Mucosa of descending colon (tissue), 3 donors: Measurements from ENCODE around the gene GSTO1. TPM values are rescaled to one million over a fixed set of nuclear protein-coding genes. Genes with fewer than 3 reads are reported as not detected.

Experiments used
- ATAC-seq: fragments of 200-7000 bp; cut with Tn5 transposase; one replicate; pipeline ENCODE4 v1.9.1; 2020; ENCODE audit warnings: mild to moderate bottlenecking, moderate library complexity
- DNase-seq, 3 donors: peaks; one replicate each; pipeline ENCODE4 v3.0.0-alpha.2; 2020
- H3K36me3 ChIP-seq: fragments of 200-600 bp; one replicate; pipeline ENCODE4 v1.8.0; 2021; ENCODE audit warnings: low read depth, mild to moderate bottlenecking
- H3K4me1 ChIP-seq: fragments of 200-600 bp; one replicate; pipeline ENCODE4 v1.8.0; 2021; ENCODE audit warnings: low read depth, mild to moderate bottlenecking
- H3K4me3 ChIP-seq: fragments of 200-600 bp; one replicate; pipeline ENCODE4 v1.8.0; 2021; ENCODE audit warnings: mild to moderate bottlenecking
- H3K9me3 ChIP-seq: fragments of 200-600 bp; one replicate; pipeline ENCODE4 v1.8.0; 2021; ENCODE audit warnings: mild to moderate bottlenecking
- intact Hi-C, 2 donors: fragments of 100-400 bp; cut with DNase I in 1 of 2; cut with micrococcal nuclease in 1 of 2; formaldehyde crosslinking; loops; one replicate each; pipeline versions ENCODE4 v1.11.0 to v1.11.1; 2022; cut with DNase I, micrococcal nuclease
- total RNA-seq, 3 donors: library from RNA; stranded (reverse); fragmentation: NEBNext Ultra II Directional in 2 of 3; extraction: Animal tissue kit (Norgen Biotek cat#: 25700) in 2 of 3; gene quantifications; one replicate each; pipeline versions ENCODE4 v1.2.1 to v1.2.4, GENCODE V29; 2021 to 2023
- TF ChIP-seq, protein P1 (sequence below): fragments of 200-600 bp; IDR thresholded peaks from one replicate; pipeline ENCODE4 v1.8.0; 2022; ENCODE audit warnings: antibody characterized with exemption, mild to moderate bottlenecking
- donor health status: DM: no; HTN: no; CAD: no; lungs with moderate emphysema.
- donor health status: DM: no; HTN: no; CAD: no.
- donor health status: DM: no; HTN: yes; CAD: no.

The GSTO1 gene
- total RNA-seq, 3 donors from 2014 or later = 60.1 to 73.9 (median 62.9) TPM

DNA sequence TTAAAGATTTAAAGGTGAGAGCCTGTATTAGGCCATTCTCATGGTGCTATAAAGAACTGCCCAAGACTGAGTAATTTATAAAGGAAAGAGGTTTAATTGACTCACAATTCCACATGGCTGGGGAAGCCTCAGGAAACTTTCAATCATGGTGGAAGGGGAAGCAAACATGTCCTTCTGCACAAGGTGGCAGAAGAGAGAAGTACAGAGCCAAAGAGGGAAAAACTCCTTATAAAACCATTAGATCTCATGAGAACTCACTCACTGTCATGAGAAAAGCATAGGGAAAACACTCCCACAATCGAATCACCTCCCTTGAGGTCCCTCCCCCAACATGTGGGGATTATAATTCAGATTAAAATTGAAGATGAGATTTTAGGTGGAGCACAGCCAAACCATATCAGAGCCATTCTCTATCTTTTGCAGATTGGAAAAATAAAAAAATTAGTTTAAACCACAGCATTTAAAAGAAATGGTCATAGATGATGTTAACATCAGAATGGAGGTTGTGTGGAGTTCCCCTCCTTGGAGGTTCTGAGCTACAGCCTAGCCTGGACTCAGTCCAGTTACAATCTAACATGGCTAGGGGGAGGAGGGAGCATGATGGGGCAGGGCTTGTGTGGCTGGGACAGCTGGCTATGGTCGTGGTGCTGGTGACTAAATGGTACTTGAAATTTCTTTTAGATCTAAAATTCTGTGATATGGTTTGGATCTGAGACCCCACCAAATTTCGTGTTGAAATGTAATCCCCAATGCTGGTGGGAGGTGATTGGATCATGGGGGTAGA is 47.4 kb downstream of the GSTO1 start:
- no peaks in the 10 kb centered on the region for H3K9me3 ChIP-seq
- DNase-seq (no peak), ATAC-seq (no peak)
- TF ChIP-seq, protein P1, sequence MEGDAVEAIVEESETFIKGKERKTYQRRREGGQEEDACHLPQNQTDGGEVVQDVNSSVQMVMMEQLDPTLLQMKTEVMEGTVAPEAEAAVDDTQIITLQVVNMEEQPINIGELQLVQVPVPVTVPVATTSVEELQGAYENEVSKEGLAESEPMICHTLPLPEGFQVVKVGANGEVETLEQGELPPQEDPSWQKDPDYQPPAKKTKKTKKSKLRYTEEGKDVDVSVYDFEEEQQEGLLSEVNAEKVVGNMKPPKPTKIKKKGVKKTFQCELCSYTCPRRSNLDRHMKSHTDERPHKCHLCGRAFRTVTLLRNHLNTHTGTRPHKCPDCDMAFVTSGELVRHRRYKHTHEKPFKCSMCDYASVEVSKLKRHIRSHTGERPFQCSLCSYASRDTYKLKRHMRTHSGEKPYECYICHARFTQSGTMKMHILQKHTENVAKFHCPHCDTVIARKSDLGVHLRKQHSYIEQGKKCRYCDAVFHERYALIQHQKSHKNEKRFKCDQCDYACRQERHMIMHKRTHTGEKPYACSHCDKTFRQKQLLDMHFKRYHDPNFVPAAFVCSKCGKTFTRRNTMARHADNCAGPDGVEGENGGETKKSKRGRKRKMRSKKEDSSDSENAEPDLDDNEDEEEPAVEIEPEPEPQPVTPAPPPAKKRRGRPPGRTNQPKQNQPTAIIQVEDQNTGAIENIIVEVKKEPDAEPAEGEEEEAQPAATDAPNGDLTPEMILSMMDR = no peak
- no peak overlapping the region for H3K4me3 ChIP-seq
- intact Hi-C loops = loop anchor here in 1 of 2 donors (5.0 kb wide), 1 partner anchor 45 kb away; no protein-coding TSS in a partner anchor
- no peaks in the 10 kb centered on the region for H3K36me3 ChIP-seq
- peaks cover 6% of the 10 kb centered on the region for H3K4me1 ChIP-seq

DNA sequence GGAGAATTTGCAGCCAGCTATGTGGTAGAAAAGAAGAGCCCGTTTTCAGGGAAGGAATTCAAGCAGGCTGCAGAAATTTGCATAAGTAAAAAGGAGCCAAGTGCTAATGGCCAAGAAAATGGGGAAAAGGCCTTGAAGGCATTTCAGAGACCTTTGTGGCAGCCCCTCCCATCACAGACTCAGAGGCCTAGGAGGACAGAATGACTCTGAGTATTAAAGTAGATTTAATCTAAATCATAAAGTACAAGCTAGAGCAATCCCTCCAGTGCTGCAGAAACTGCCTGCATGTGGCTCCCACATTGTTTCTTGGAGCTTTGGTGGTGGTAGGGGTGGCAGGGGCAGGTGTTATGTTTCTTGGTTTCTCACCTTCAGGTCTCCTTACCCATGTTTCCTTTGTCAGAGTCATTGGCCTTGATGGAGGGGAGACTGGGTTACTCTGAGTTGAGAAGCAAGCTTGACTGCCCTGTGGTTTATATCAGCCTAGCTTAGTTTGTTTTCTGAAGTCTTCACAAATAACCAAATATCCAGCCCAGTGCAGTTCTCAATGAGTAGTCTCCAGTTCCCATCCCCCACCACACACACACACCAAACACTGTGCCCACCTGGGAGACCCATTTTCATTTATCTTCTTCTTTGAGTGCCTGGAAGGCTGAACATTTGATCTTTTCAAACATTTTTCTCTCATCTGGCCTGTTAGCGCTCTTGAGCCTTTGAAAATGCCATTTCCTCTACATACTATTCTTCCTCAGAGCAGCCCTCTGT is 49.1 kb downstream of the GSTO1 start:
- Histone ChIP-seq H3K4me1 (peaks cover 6% of the 10 kb centered on the region), H3K4me3 (no peak overlapping the region), H3K9me3 (no peaks in the 10 kb centered on the region), H3K36me3 (no peaks in the 10 kb centered on the region)
- DNase-seq (no peak), ATAC-seq (no peak)
- intact Hi-C loops = loop anchor here in 1 of 2 donors (5.0 kb wide), 1 partner anchor 44 kb away; no protein-coding TSS in a partner anchor
- TF ChIP-seq, protein P1 = no peak

DNA sequence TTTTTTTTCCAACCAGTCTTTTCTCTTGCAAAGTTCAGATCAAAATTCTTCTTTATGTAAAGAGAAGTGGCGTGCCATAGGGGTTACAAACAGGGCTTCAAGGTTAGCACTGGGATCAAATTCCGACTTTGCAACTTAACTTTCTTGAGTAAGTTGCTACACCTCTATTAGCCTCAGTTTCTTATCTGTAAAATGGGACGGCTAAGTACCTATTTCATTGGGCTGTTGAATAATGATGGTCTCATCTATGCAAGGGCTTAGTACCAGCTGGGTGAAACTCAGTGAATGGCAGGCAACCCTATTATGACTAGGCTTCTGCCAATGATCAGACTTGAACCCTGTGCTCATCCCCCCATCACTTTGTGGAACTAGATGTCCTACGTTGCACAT is 49.7 kb downstream of the GSTO1 start:
- TF ChIP-seq, protein P1 = no peak

DNA sequence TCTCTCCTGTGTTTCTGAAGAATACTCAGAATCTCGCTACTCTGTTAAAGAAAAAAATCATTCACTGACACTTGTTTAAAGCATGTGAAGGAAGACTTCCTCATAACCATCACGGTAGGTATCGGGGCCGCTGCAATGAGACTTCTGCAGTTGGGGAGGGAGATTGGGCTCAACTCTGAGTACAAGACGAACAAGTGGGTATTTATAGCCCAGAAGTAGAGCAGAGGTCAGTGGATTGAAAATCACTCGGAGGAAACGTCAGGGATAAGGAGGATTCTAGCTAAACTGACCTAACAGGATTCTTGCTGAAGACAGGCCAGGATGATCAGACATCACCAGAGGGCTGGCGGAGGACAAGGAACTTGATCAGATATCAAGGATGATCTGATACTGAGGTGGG is 50.2 kb downstream of the GSTO1 start:
- Histone ChIP-seq H3K9me3 (no peaks in the 10 kb centered on the region), H3K36me3 (no peaks in the 10 kb centered on the region), H3K4me3 (no peak overlapping the region), H3K4me1 (peaks cover 6% of the 10 kb centered on the region)
- ATAC-seq (no peak), DNase-seq (no peak)
- TF ChIP-seq, protein P1 = no peak
- intact Hi-C loops = loop anchor here (5.0 kb wide), 2 partner anchors 42 to 47 kb away; partner anchors contain the start of gene CFAP58 (in 1 of the 2)

More for the DNA sequence above, 49.7 kb downstream of the GSTO1 start:
- intact Hi-C loops = loop anchor here in 1 of 2 donors (5.0 kb wide), 1 partner anchor 43 kb away; no protein-coding TSS in a partner anchor
- DNase-seq (no peak), ATAC-seq (no peak)
- no peaks in the 10 kb centered on the region for H3K36me3 ChIP-seq
- no peak overlapping the region for H3K4me3 ChIP-seq
- peaks cover 6% of the 10 kb centered on the region for H3K4me1 ChIP-seq
- H3K9me3 ChIP-seq = no peaks in the 10 kb centered on the region

DNA sequence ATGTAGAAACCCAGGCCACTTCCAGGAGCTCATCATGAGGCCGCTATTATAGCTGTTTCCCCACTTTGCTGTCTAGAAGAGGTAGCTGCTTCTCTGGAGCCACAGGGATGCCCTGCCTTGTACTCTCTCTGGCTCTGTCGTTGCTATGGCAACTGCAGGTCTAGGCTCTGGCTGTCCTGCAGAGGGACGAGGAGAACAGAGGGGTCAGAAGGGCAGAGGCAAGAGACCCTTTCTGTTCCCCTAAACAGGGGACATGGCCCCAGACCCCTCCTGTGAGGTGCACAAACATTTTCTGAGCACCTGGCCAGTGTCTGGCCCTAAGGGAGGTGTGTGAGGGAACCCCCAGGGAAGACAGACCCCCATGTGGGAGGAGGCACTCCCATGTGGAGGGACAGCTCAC is 52.2 kb downstream of the GSTO1 start:
- intact Hi-C loops = loop anchor here in 1 of 2 donors (5.0 kb wide), 1 partner anchor 45 kb away; the partner anchor contains the start of gene CFAP58
- Histone ChIP-seq H3K9me3 (no peaks in the 10 kb centered on the region), H3K4me3 (no peak overlapping the region), H3K4me1 (no peaks in the 10 kb centered on the region), H3K36me3 (no peaks in the 10 kb centered on the region)
- TF ChIP-seq, protein P1 = no peak
- DNase-seq (no peak), ATAC-seq (no peak)
